H9 (cell line): ENCODE results near the gene ETFA. TPM values are rescaled to one million over a fixed set of nuclear protein-coding genes. Genes with fewer than 3 reads are reported as not detected.

ENCODE experiments used
- DNase-seq: peaks from one replicate; pipeline ENCODE4 v3.0.0-alpha.2; 2017
- H2AFZ ChIP-seq: one replicate; pipeline ENCODE4 v1.6.1; 2013; ENCODE audit warnings: mild to moderate bottlenecking, low read length, control low read depth, moderate library complexity
- H2AK5ac ChIP-seq: 2 replicates; pipeline ENCODE4 v1.6.1; 2013; ENCODE audit warnings: low read length, control low read depth, mixed read lengths; ENCODE audit not compliant: insufficient read length
- H2BK120ac ChIP-seq: one replicate; pipeline ENCODE4 v1.6.1; 2013; ENCODE audit warnings: low read depth, mild to moderate bottlenecking, low read length, control low read depth, inconsistent platforms; ENCODE audit not compliant: poor library complexity, severe bottlenecking
- H2BK12ac ChIP-seq: 2 replicates; pipeline ENCODE4 v1.6.1; 2013; ENCODE audit warnings: low read length, control low read depth, mixed read lengths, low read depth; ENCODE audit not compliant: insufficient read length
- H2BK15ac ChIP-seq: 2 replicates; pipeline ENCODE4 v1.6.1; 2013; ENCODE audit warnings: low read depth, low read length, control low read depth
- H2BK20ac ChIP-seq: one replicate; pipeline ENCODE4 v1.6.1; 2013; ENCODE audit warnings: low read depth, mild to moderate bottlenecking, low read length, control low read depth, inconsistent platforms; ENCODE audit not compliant: poor library complexity, severe bottlenecking
- H2BK5ac ChIP-seq: 2 replicates; pipeline ENCODE4 v1.6.1; 2013; ENCODE audit warnings: low read length, control low read depth, mixed read lengths; ENCODE audit not compliant: insufficient read length
- H3K14ac ChIP-seq: 2 replicates; pipeline ENCODE4 v1.6.1; 2013; ENCODE audit warnings: low read length, control low read depth; ENCODE audit not compliant: insufficient read depth
- H3K18ac ChIP-seq: 2 replicates; pipeline ENCODE4 v1.6.1; 2013; ENCODE audit warnings: low read depth, mild to moderate bottlenecking, mixed read lengths, low read length, control low read depth; ENCODE audit not compliant: insufficient read length
- H3K23ac ChIP-seq: 2 replicates; pipeline ENCODE4 v1.6.1; 2013; ENCODE audit warnings: low read length, control low read depth, mixed read lengths, low read depth; ENCODE audit not compliant: insufficient read length
- H3K23me2 ChIP-seq: 2 replicates; pipeline ENCODE4 v1.6.1; 2013; ENCODE audit warnings: low read depth, mild to moderate bottlenecking, mixed read lengths, low read length, control low read depth; ENCODE audit not compliant: insufficient read length, poor library complexity, severe bottlenecking
- H3K27ac ChIP-seq: 2 replicates; pipeline ENCODE4 v1.5.1; 2013; ENCODE audit warnings: low read length, control low read depth, mixed read lengths, low read depth; ENCODE audit not compliant: insufficient read length
- H3K27me3 ChIP-seq: 2 replicates; pipeline ENCODE4 v1.6.1; 2013; ENCODE audit warnings: low read length, control low read depth, inconsistent platforms; ENCODE audit not compliant: insufficient read depth
- H3K4ac ChIP-seq: 2 replicates; pipeline ENCODE4 v1.6.1; 2013; ENCODE audit warnings: low read depth, mild to moderate bottlenecking, control low read depth, inconsistent platforms, low read length, moderate library complexity
- H3K4me1 ChIP-seq: 2 replicates; pipeline ENCODE4 v1.6.1; 2013; ENCODE audit warnings: low read length, control low read depth, inconsistent platforms; ENCODE audit not compliant: insufficient read depth
- H3K4me2 ChIP-seq: 2 replicates; pipeline ENCODE4 v1.6.1; 2013; ENCODE audit warnings: low read length, control low read depth, mixed read lengths; ENCODE audit not compliant: insufficient read length, insufficient read depth
- H3K56ac ChIP-seq: 2 replicates; pipeline ENCODE4 v1.6.1; 2013; ENCODE audit warnings: low read depth, mild to moderate bottlenecking, mixed read lengths, low read length, control low read depth; ENCODE audit not compliant: insufficient read length
- H3K79me1 ChIP-seq: 2 replicates; pipeline ENCODE4 v1.6.1; 2013; ENCODE audit warnings: low read depth, mild to moderate bottlenecking, moderate library complexity, low read length, control low read depth, inconsistent platforms; ENCODE audit not compliant: insufficient read depth, poor library complexity, severe bottlenecking
- H3K79me2 ChIP-seq: 2 replicates; pipeline ENCODE4 v1.6.1; 2013; ENCODE audit warnings: low read length, control low read depth, inconsistent platforms; ENCODE audit not compliant: insufficient read depth
- H3K9ac ChIP-seq: 2 replicates; pipeline ENCODE4 v1.6.1; 2013; ENCODE audit warnings: low read length, control low read depth, mixed read lengths; ENCODE audit not compliant: insufficient read length; ENCODE audit errors: extremely low read depth
- H3K9me3 ChIP-seq: one replicate; pipeline ENCODE4 v1.6.1; 2013; ENCODE audit warnings: low read depth, low read length, inconsistent platforms; ENCODE audit not compliant: control insufficient read depth
- H3T11ph ChIP-seq: one replicate; pipeline ENCODE4 v1.6.1; 2013; ENCODE audit warnings: mild to moderate bottlenecking, low read length, control low read depth, inconsistent platforms
- H4K20me1 ChIP-seq: one replicate; pipeline ENCODE4 v1.6.1; 2013; ENCODE audit not compliant: control insufficient read depth, insufficient read length, insufficient read depth
- H4K5ac ChIP-seq: 2 replicates; pipeline ENCODE4 v1.6.1; 2013; ENCODE audit warnings: low read depth, mild to moderate bottlenecking, mixed read lengths, low read length, control low read depth; ENCODE audit not compliant: insufficient read length
- H4K8ac ChIP-seq: replicated peaks from 2 replicates; pipeline ENCODE4 v1.6.1; 2013; ENCODE audit warnings: low read length, control low read depth, mixed read lengths, low read depth; ENCODE audit not compliant: insufficient read length
- H4K91ac ChIP-seq: 2 replicates; pipeline ENCODE4 v1.6.1; 2013; ENCODE audit warnings: low read depth, mild to moderate bottlenecking, moderate library complexity, mixed read lengths, low read length, control low read depth; ENCODE audit not compliant: insufficient read length
- H3K27ac Mint-ChIP-seq, 3 experiments: 2 replicates in 2 of 3; 3 replicates in 1 of 3; pipeline ENCODE4 v1.8.0; 2020 to 2021; ENCODE audit warnings: mixed read lengths in 3 of 3, mild to moderate bottlenecking in 1 of 3, moderate library complexity in 1 of 3
- H3K27me3 Mint-ChIP-seq: 2 replicates; pipeline ENCODE4 v1.8.0; 2021; ENCODE audit warnings: low read depth, mild to moderate bottlenecking, moderate library complexity, mixed read lengths
- H3K36me3 Mint-ChIP-seq, 3 experiments: 2 replicates in 2 of 3; 3 replicates in 1 of 3; pipeline ENCODE4 v1.8.0; 2020 to 2021; ENCODE audit warnings: low read depth in 3 of 3, mixed read lengths in 3 of 3; ENCODE audit not compliant: insufficient read depth in 1 of 3
- H3K4me1 Mint-ChIP-seq, 2 experiments: 2 replicates each; pipeline ENCODE4 v1.8.0; 2020; ENCODE audit warnings: mixed read lengths in 2 of 2
- H3K4me3 Mint-ChIP-seq, 2 experiments: 2 replicates in 1 of 2; 3 replicates in 1 of 2; pipeline ENCODE4 v1.8.0; 2020 to 2021; ENCODE audit warnings: mild to moderate bottlenecking in 2 of 2, mixed read lengths in 2 of 2, moderate library complexity in 1 of 2
- H3K9me3 Mint-ChIP-seq, 2 experiments: 2 replicates in 1 of 2; 3 replicates in 1 of 2; pipeline ENCODE4 v1.8.0; 2020; ENCODE audit warnings: mild to moderate bottlenecking in 2 of 2, mixed read lengths in 2 of 2, moderate library complexity in 1 of 2
- WGBS: extraction: QIAGEN DNeasy Blood & Tissue Kit; methylation state at CpG from one replicate; pipeline ENCODE4 v1.1.7; 2013; ENCODE audit warnings: missing lambda C conversion rate, low lambda C conversion rate, mixed read lengths; ENCODE audit not compliant: insufficient read length; ENCODE audit errors: extremely low coverage; 5-methylcytosine and 5-hydroxymethylcytosine counted together
- total RNA-seq: library from RNA; stranded (reverse); gene quantifications from 2 replicates; pipeline ENCODE4 v1.2.1, GENCODE V29; 2021
- TF ChIP-seq, protein P1 (sequence below): fragments of 200-600 bp; sonication (generic); conservative IDR thresholded peaks from 3 replicates; pipeline ENCODE4 v1.8.0; 2021; ENCODE audit warnings: antibody characterized with exemption, mild to moderate bottlenecking

Gene ETFA
- total RNA-seq, 1 experiment from 2014 or later: 109 TPM

DNA sequence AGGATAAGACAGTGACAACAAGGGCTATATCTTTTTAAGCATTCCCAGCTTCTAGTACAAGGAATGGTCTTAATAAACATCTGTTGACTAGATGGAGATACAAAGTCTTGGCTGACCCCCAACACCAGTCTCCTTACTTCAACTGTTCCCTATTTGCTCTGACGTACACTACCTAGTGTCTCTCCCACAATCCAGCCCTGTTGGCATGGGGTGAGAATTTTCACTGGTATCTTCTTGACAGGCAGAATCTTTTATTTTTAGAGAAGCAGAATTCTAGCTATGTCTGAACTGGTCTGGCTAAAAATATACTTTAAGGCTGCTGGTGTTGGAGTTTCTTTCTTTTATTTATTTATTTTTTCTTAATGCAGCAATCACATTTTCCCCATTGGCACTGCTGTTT lies 82.0 kb downstream of the ETFA start:
- peaks cover 4 to 18% (median 13%) of the 10 kb centered on the region in 3 experiments; a peak in 6 of 7 replicates for H3K36me3 Mint-ChIP-seq
- Histone ChIP-seq H3K4me2 (no peak overlapping the region), H2BK15ac (no peak overlapping the region), H4K91ac (no peak overlapping the region), H3K27me3 (no peaks in the 10 kb centered on the region), H3K79me2 (no peaks in the 10 kb centered on the region), H3T11ph (no peak overlapping the region), H3K79me1 (no peaks in the 10 kb centered on the region), H3K4ac (no peak overlapping the region), H2BK20ac (no peak overlapping the region), H2BK5ac (no peak overlapping the region), H2BK12ac (no peak overlapping the region), H2AK5ac (no peak overlapping the region), H3K27ac (no peak overlapping the region), H3K9ac (no peak overlapping the region), H2AFZ (no peak overlapping the region), H3K9me3 (no peaks in the 10 kb centered on the region), H4K8ac (no peak overlapping the region), H3K14ac (no peak overlapping the region), H3K23me2 (no peaks in the 10 kb centered on the region), H3K56ac (no peak overlapping the region), H4K20me1 (no peaks in the 10 kb centered on the region), H3K18ac (no peak overlapping the region), H4K5ac (no peak overlapping the region), H3K4me1 (no peaks in the 10 kb centered on the region), H2BK120ac (no peak overlapping the region), H3K23ac (no peak overlapping the region)
- no peaks in the 10 kb centered on the region for H3K9me3 Mint-ChIP-seq
- H3K27ac Mint-ChIP-seq: no peak overlapping the region
- peaks cover under 1 to 5% of the 10 kb centered on the region in 2 experiments for H3K4me1 Mint-ChIP-seq
- WGBS: no CpG with 5 or more reads among the region's 1 CpG
- no peak overlapping the region for H3K4me3 Mint-ChIP-seq
- TF ChIP-seq, protein P1, sequence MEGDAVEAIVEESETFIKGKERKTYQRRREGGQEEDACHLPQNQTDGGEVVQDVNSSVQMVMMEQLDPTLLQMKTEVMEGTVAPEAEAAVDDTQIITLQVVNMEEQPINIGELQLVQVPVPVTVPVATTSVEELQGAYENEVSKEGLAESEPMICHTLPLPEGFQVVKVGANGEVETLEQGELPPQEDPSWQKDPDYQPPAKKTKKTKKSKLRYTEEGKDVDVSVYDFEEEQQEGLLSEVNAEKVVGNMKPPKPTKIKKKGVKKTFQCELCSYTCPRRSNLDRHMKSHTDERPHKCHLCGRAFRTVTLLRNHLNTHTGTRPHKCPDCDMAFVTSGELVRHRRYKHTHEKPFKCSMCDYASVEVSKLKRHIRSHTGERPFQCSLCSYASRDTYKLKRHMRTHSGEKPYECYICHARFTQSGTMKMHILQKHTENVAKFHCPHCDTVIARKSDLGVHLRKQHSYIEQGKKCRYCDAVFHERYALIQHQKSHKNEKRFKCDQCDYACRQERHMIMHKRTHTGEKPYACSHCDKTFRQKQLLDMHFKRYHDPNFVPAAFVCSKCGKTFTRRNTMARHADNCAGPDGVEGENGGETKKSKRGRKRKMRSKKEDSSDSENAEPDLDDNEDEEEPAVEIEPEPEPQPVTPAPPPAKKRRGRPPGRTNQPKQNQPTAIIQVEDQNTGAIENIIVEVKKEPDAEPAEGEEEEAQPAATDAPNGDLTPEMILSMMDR: no peak
- no peaks in the 10 kb centered on the region for H3K27me3 Mint-ChIP-seq
- no peak for DNase-seq
